ENCODE results near the gene KIF1B.

- TF ChIP-seq, protein P1, sequence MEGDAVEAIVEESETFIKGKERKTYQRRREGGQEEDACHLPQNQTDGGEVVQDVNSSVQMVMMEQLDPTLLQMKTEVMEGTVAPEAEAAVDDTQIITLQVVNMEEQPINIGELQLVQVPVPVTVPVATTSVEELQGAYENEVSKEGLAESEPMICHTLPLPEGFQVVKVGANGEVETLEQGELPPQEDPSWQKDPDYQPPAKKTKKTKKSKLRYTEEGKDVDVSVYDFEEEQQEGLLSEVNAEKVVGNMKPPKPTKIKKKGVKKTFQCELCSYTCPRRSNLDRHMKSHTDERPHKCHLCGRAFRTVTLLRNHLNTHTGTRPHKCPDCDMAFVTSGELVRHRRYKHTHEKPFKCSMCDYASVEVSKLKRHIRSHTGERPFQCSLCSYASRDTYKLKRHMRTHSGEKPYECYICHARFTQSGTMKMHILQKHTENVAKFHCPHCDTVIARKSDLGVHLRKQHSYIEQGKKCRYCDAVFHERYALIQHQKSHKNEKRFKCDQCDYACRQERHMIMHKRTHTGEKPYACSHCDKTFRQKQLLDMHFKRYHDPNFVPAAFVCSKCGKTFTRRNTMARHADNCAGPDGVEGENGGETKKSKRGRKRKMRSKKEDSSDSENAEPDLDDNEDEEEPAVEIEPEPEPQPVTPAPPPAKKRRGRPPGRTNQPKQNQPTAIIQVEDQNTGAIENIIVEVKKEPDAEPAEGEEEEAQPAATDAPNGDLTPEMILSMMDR (IDR thresholded peaks at IDR 0.05) = no peak
- TF ChIP-seq ZFX (IDR thresholded peaks at IDR 0.05; ENCODE audit: borderline replicate concordance) = no peak
Observed at GRCh38 chr1:10272274-10272673, 61.9 kb downstream of the KIF1B start.

Data from 22Rv1 (cell line).